ENCODE data around the gene RPL13. TPM values are rescaled to one million over a fixed set of nuclear protein-coding genes. Genes with fewer than 3 reads are reported as not detected.

The RPL13 gene
- total RNA-seq, 2 donors from 2014 or later, result 2,683 to 3,154 TPM

Other genes with a start within 250 kb of the RPL13 start
- 100 to 1,000 TPM; 166 to 178 TPM for gene ANKRD11, start 70.1 kb upstream of the RPL13 start, total RNA-seq
- gene SPG7, start 52.3 kb upstream of the RPL13 start, total RNA-seq, result 100 to 1,000 TPM; 115 to 135 TPM
- 10 to 100 TPM; 11.1 to 44.7 TPM for gene CPNE7, start 15.1 kb downstream of the RPL13 start, total RNA-seq
- not detected for gene DPEP1, start 53.0 kb downstream of the RPL13 start, total RNA-seq
- 10 to 100 TPM; 63.8 to 95.6 TPM for gene CHMP1A, start 97.0 kb downstream of the RPL13 start, total RNA-seq
- 10 to 100 TPM; 13.3 to 21.5 TPM for gene SPATA33, start 97.2 kb downstream of the RPL13 start, total RNA-seq
- gene CDK10, start 126.0 kb downstream of the RPL13 start, total RNA-seq, result 10 to 100 TPM; 81.1 to 98.8 TPM
- gene SPATA2L, start 141.0 kb downstream of the RPL13 start, total RNA-seq, result 1 to 10 TPM; 4.4 to 5.0 TPM
- gene VPS9D1, start 160.2 kb downstream of the RPL13 start, total RNA-seq, result 1 to 10 TPM; 1.7 to 4.1 TPM
- 10 to 100 TPM; 24.7 to 31.1 TPM for gene ZNF276, start 160.9 kb downstream of the RPL13 start, total RNA-seq